ENCODE results near the gene MRAS.

DNA sequence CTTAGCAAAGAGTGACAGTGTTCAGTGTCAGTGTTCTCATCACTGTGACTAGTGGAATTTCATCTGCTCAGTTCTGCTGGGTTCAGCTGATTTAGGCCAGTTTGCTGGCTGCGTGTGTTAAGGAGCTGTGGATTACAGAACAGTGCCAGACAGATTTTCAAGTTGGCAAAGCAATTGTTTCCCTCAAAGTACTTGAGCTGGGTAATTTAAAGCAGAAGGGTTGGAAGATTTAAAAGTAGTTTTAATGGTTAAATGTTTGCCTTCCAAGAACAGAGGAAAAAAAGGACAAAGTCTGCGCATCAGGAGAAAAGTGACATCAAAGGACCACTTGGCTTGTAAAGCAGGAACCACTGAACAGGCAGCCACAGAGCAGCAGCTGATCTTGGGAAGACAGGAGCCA is 94.7 kb downstream of the MRAS start:
- TF ChIP-seq POLR2A (IDR thresholded peaks at IDR 0.05; ENCODE audit: low read length) (no peak), GATA1 (IDR thresholded peaks at IDR 0.05; ENCODE audit: low read depth, low read length) (no peak)

Measured in erythroblast (primary cell).